22Rv1 (cell line): ENCODE results near the gene TNFAIP3.
"Not testable (repeated sequence)": the region's sequence is repeated elsewhere in the genome, so short reads cannot be mapped to it uniquely, and the experiment has no call there.

Source experiments
- H3K27ac ChIP-seq: fragments of 450-650 bp; 2 replicates; pipeline ENCODE4 v1.5.1; 2017
- ZFX ChIP-seq: fragments of 450-650 bp; IDR thresholded peaks from 2 replicates; pipeline ENCODE4 v1.6.1; 2017; ENCODE audit warnings: antibody characterized with exemption, borderline replicate concordance
- TF ChIP-seq, protein P1 (sequence below): fragments of 450-650 bp; IDR thresholded peaks from 2 replicates; pipeline ENCODE4 v1.5.1; 2017; ENCODE audit warnings: mild to moderate bottlenecking

Gene TNFAIP3

DNA sequence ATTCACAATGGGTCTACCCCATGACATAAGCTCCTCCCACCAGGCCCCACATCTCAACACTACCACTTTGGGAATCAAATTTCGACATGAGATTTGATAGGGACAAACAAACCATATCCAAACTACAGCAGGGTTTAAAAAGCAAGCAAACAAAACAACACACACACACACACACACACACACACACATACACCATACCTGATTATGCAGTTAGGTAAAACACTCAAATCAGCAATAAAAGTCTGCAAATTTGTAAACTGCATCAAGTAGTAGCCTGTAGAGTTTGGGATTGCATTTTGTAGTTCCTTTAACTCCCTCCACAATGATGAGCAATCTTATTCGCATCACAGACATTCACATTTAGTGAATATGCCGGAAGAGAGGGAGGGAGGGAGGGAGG, 32.6 kb upstream of the TNFAIP3 start:
- H3K27ac ChIP-seq = no peak overlapping the region
- no peak for TF ChIP-seq ZFX
- TF ChIP-seq, protein P1, sequence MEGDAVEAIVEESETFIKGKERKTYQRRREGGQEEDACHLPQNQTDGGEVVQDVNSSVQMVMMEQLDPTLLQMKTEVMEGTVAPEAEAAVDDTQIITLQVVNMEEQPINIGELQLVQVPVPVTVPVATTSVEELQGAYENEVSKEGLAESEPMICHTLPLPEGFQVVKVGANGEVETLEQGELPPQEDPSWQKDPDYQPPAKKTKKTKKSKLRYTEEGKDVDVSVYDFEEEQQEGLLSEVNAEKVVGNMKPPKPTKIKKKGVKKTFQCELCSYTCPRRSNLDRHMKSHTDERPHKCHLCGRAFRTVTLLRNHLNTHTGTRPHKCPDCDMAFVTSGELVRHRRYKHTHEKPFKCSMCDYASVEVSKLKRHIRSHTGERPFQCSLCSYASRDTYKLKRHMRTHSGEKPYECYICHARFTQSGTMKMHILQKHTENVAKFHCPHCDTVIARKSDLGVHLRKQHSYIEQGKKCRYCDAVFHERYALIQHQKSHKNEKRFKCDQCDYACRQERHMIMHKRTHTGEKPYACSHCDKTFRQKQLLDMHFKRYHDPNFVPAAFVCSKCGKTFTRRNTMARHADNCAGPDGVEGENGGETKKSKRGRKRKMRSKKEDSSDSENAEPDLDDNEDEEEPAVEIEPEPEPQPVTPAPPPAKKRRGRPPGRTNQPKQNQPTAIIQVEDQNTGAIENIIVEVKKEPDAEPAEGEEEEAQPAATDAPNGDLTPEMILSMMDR = no peak

DNA sequence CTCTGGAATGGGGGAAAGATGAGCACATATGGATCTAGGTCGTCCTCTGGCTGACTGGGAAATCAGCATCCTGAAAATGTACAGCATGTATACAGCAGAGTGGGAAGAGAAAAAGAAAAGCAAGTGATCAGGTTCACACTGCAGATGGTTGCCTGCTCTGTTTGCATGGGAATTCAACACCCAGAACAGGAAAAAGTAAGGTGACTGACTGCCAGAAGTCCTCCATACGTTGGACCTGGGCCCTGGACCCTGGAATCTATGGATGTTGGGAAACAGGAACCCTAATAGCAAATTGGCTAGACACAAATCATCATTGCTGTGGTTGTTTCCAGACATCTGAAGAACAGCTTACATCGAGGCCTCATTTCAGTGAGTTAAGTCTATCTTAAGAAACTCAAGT, 30.3 kb upstream of the TNFAIP3 start:
- TF ChIP-seq ZFX = no peak
- TF ChIP-seq, protein P1 = no peak
- H3K27ac ChIP-seq = no peak overlapping the region

DNA sequence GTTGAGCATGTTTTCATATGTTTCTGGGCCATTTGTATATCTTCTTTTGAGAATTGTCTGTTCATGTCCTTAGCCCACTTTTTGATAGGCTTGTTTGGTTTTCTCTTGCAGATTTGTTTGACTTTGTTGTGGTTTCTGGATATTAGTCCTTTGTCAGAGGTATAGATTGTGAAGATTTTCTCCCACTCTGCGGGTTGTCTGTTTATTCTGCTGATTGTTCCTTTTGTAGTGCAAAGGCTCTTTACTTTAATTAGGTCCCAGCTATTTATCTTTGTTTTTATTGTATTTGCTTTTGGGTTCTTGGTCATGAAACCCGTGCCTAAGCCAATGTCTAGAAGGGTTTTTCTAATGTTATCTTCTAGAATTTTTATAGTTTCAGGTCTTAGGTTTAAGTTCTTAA, 29.0 kb upstream of the TNFAIP3 start:
- H3K27ac ChIP-seq = peak overlapping the region; percentile 27; the same call in 1 of the 2 replicates

DNA sequence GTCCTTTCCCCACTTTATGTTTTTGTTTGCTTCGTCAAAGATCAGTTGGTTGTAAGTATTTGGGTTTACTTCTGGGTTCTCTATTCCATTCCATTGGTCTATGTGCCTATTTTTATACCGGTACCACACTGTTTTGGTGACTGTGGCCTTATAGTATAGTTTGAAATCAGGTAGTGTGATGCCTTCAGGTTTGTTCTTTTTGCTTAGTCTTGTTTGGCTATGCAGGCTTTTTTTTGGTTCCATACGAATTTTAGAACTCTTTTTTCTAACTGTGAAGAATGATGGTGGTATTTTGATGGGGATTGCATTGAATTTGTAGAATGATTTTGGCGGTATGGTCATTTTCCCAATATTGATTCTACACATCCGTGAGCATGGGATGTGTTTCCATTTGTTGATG, 28.5 kb upstream of the TNFAIP3 start:
- H3K27ac ChIP-seq = peak overlapping the region; percentile 27

DNA sequence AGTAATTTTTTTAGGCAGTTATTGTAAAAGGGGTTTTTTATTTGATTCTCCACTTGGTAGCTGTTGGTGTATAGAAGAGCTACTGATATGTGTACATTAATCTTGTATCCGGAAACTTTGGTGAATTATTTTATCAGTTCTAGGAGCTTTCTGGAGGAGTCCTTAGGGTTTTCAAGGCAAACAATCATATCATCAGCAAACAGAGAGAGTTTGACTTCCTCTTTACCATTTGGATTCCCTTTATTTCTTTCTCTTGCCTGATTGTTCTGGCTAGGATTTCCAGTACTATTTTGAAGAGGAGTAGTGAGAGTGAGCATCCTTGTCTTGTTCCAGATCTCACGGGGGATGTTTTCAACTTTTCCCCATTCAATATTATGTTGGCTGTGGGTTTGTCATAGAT, 28.0 kb upstream of the TNFAIP3 start:
- no peak for TF ChIP-seq ZFX
- TF ChIP-seq, protein P1 = no peak
- no peak overlapping the region for H3K27ac ChIP-seq

DNA sequence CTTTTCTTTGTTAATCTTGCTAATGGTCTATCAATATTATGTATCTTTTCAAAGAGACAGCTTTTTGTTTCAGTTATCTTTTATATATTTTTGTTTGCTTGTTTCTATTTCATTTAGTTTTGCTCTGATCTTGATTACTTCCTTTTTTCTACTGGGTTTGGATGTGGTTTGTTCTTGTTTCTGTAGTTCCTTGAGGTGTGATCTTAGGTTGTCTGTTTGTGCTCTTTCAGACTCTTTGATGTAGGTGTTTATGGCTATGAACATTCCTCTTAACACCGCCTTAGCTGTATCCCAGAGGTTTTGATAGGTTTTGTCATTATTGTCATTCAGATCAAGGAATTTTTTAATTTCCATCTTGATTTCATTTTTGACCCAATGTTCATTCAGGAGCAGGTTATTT, 26.8 kb upstream of the TNFAIP3 start:
- no peak overlapping the region for H3K27ac ChIP-seq
- TF ChIP-seq ZFX = no peak
- TF ChIP-seq, protein P1 = no peak

DNA sequence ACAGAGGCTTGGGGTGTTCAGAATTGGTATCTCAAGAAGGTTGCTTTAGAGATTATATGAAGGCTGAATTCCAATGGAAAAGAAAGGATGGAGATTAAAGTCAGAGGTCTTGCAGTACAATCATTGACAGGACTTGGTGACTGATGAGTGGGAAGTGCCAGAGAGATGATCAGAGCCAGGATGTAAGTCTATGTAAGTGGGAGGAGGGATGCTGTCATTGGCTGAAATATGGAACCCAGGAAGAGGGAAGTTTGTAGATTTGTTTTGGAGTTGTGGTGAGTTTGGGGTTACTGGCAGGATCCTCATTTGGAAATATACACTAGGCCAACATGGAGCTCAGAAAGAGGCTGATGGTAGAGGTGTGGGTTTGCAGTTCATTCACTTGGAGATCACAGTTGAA, 23.8 kb upstream of the TNFAIP3 start:
- TF ChIP-seq ZFX = no peak
- TF ChIP-seq, protein P1 = no peak
- no peak overlapping the region for H3K27ac ChIP-seq

DNA sequence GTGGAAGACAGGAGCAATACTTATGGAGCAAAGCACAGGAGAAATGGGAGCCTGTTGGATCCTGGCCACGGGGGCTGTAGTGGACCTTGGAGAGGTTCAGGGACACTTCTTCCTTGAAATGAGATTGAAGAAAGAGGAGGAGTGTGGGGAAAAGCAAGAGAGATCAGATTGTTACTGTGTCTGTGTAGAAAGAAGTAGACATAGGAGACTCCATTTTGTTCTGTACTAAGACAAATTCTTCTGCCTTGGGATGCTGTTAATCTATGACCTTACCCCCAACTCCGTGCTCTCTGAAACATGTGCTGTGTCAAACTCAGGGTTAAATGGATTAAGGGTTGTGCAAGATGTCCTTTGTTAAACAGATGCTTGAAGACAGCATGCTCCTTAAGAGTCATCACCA, 22.7 kb upstream of the TNFAIP3 start:
- not testable (repeated sequence) for H3K27ac ChIP-seq

DNA sequence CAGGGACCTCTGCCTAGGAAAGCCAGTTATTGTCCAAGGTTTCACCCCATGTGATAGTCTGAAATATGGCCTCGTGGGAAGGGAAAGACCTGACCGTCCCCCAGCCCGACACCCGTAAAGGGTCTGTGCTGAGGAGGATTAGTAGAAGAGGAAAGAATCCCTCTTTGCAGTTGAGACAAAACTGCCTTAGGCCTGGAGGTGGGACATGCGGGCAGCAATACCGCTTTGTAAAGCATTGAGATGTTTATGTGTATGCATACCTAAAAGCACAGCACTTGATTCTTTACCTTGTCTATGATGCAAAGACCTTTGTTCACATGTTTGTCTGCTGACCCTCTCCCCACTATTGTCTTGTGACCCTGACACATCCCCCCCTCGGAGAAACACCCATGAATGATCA, 22.3 kb upstream of the TNFAIP3 start:
- not testable (repeated sequence) for H3K27ac ChIP-seq

DNA sequence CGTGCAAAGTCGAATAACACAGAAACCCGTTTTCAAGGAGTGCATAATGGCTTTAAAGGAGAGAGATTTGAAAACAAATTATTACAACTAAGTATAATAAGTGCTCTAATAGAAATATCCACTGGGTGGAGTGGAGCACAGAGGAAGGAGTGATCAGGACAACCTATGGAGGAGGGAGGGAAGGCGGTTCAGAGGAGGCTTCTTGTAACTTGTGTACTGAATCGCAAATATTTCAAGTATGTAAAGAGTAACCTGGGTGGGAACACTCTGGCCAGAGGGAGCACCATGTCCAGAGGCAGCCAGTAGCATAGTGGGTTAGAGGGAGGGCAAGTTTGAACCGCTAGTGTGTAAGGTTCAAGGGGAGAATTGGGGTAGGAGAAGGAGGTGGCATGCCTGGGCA, 21.6 kb upstream of the TNFAIP3 start:
- no peak overlapping the region for H3K27ac ChIP-seq

More for the DNA sequence above, 21.6 kb upstream of the TNFAIP3 start:
- TF ChIP-seq, protein P1 = 0 out of 2 replicates have a peak, but pooled peaks have one; percentile 7
- no peak for TF ChIP-seq ZFX
